Bronchial epithelial cell (primary cell): ENCODE measurements around the gene KCTD10. TPM values are rescaled to one million over a fixed set of nuclear protein-coding genes. Genes with fewer than 3 reads are reported as not detected.

Experiments
- DNase-seq: peaks from one replicate; pipeline ENCODE4 v3.0.0-alpha.2; 2010; ENCODE audit warnings: low read depth
- FAIRE-seq: peaks from 2 replicates; lab custom pipeline; 2011; peaks lifted over from hg19 to GRCh38; lab: Jason Lieb, UNC
- H3K27me3 ChIP-seq: 2 replicates; pipeline ENCODE4 v1.5.1; 2011; ENCODE audit warnings: low read length; ENCODE audit not compliant: control insufficient read depth, insufficient read depth
- H3K36me3 ChIP-seq: 2 replicates; pipeline ENCODE4 v1.5.1; 2011; ENCODE audit warnings: low read length; ENCODE audit not compliant: control insufficient read depth, insufficient read depth
- H3K4me3 ChIP-seq: 2 replicates; pipeline ENCODE4 v1.5.1; 2011; ENCODE audit warnings: mild to moderate bottlenecking, low read depth, low read length, control low read depth
- total RNA-seq: library from RNA; depleted of rRNA; stranded (reverse); fragments of >200 nt; gene quantifications from 2 replicates; pipeline ENCODE4 v1.2.1, GENCODE V29; 2014
- TF ChIP-seq, protein P1 (sequence below): IDR thresholded peaks from 2 replicates; pipeline ENCODE4 v1.5.1; 2011; ENCODE audit warnings: mild to moderate bottlenecking, moderate library complexity, low read length, control low read depth, inconsistent platforms; ENCODE audit not compliant: insufficient read depth, severe bottlenecking

Gene KCTD10
- total RNA-seq, 1 donor from 2014 or later, result 20.8 TPM

DNA sequence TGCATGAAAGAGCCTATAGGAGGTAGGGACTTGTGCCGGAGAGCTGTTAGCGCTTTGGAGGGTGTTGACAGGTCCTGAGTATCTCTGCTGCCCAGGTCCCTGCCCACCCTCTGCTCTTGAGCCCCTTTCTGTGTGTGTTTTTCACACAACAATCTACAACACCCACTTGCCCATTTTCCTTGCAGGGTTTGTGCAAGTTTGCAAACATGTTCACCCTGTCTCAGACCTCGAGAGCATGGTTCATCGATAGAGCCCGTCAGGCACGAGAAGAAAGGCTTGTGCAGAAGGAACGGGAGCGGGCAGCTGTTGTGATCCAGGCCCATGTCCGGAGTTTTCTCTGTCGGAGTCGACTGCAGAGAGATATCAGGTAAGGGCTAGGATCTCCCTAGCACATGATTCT lies 6.2 kb upstream of the KCTD10 start:
- no peak for FAIRE-seq
- TF ChIP-seq, protein P1, sequence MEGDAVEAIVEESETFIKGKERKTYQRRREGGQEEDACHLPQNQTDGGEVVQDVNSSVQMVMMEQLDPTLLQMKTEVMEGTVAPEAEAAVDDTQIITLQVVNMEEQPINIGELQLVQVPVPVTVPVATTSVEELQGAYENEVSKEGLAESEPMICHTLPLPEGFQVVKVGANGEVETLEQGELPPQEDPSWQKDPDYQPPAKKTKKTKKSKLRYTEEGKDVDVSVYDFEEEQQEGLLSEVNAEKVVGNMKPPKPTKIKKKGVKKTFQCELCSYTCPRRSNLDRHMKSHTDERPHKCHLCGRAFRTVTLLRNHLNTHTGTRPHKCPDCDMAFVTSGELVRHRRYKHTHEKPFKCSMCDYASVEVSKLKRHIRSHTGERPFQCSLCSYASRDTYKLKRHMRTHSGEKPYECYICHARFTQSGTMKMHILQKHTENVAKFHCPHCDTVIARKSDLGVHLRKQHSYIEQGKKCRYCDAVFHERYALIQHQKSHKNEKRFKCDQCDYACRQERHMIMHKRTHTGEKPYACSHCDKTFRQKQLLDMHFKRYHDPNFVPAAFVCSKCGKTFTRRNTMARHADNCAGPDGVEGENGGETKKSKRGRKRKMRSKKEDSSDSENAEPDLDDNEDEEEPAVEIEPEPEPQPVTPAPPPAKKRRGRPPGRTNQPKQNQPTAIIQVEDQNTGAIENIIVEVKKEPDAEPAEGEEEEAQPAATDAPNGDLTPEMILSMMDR, result no peak
- no peak overlapping the region for H3K4me3 ChIP-seq
- no peaks in the 10 kb centered on the region for H3K27me3 ChIP-seq
- DNase-seq, result no peak
- H3K36me3 ChIP-seq, result peaks cover 17% of the 10 kb centered on the region

DNA sequence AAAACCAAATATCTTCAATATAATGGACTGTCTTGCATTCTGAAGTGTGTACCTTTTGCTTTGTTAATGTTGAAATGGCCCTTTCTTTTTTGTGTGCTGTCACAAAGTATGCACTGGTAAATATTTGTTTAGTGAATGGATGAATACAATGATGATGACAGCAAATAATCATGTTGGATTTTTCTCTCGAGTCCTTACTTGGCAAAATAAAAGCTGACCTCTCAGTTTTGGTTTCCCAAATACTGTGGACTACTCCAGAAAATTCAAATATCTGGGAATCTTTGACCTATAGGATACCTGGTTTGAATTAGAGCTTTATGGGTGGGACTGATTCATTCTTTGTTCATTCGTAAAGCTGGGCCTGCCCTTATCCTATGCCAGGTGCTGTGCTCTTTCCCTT lies 5.8 kb upstream of the KCTD10 start:
- TF ChIP-seq, protein P1, result no peak
- Histone ChIP-seq H3K4me3 (no peak overlapping the region), H3K27me3 (no peaks in the 10 kb centered on the region), H3K36me3 (peaks cover 17% of the 10 kb centered on the region)
- FAIRE-seq (no peak), DNase-seq (no peak)

DNA sequence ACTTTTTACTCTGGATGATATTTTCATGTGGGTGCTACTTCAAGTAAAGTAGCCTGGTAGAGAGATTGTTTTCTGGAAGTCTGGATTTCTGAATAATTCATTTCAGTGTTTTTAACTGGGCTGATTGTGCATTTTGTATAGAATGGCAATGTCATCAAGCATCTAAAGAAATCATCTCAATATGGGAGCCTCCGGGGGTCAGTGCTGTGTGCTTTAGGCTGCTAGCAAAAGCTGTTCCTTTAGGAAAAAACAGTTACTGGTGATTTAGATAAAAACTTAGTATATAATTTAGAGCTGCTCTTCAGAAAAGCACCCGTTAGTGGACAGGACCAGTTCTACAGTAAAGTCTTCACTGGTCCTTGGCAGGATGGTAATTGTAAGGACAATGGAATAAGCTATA lies 5.4 kb upstream of the KCTD10 start:
- no peak for DNase-seq
- no peaks in the 10 kb centered on the region for H3K27me3 ChIP-seq
- H3K4me3 ChIP-seq, result no peak overlapping the region
- TF ChIP-seq, protein P1, result no peak
- H3K36me3 ChIP-seq, result peaks cover 17% of the 10 kb centered on the region
- FAIRE-seq, result no peak

DNA sequence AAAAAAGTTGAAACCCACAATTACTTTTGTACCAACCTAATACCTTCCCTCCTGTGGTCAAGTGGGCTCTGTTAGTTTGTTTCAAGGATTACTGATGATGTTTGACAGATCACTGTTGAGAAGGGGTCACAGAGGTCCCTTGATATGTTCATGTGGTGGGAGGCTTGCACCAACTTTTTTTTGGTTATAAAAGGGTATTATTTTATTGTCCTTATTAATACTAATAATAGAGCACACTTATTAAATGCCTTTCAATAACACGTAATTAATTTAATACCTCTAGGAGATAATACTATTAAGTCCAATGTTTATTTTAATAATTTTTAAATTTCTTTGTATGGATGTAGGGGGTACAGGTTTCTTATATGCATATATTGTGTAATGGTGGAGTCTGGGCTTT lies 4.8 kb upstream of the KCTD10 start:
- TF ChIP-seq, protein P1, result no peak
- H3K36me3 ChIP-seq, result peaks cover 14% of the 10 kb centered on the region
- DNase-seq (no peak), FAIRE-seq (no peak)
- H3K4me3 ChIP-seq, result no peak overlapping the region
- H3K27me3 ChIP-seq, result no peaks in the 10 kb centered on the region

DNA sequence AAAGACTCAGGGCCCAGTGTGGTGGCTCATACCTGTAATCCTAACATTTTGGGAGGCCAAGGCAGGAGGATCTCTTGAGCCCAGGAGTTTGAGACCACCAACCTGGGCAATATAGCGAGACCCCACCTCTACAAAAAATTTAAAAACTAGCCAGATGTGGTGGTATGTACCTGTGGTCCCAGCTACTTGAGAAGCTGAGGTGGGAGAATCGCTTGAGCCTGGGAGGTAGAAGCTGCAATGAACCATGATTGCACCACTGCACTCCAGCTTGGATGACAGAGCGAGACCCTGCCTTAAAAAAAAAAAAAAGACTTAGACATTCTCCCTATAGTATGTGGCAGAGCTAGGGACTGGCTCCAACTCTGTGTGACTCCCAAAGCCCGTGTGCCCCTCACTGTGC lies 3.3 kb upstream of the KCTD10 start:
- Histone ChIP-seq H3K4me3 (no peak overlapping the region), H3K27me3 (no peaks in the 10 kb centered on the region), H3K36me3 (peaks cover 9% of the 10 kb centered on the region)
- DNase-seq, result no peak
- no peak for FAIRE-seq
- TF ChIP-seq, protein P1, result no peak

DNA sequence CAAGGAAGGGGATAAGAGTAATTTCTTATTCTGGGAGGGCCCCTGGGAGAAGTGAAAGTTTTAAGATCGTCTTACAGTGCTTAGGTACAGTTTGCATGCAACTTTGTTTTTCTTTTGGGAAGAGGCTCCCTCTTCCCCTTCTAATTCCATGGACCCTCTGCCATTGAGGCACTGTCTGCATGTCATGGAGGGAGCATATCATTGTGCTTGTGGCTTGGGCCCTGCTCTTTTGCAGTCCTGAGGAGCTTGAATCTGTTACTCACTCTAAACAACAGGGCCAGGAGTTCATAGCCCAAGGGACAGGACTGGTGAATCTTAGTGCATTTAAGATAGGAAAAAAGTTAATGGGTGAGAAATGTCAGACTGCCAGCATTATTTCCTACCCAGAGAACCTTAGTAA lies 2.7 kb upstream of the KCTD10 start:
- FAIRE-seq, result no peak
- no peaks in the 10 kb centered on the region for H3K27me3 ChIP-seq
- TF ChIP-seq, protein P1, result no peak
- DNase-seq, result no peak
- peaks cover 6% of the 10 kb centered on the region for H3K36me3 ChIP-seq
- H3K4me3 ChIP-seq, result no peak overlapping the region
